Uterine smooth muscle cell (primary cell): ENCODE data around the gene CLDN3. TPM values are rescaled to one million over a fixed set of nuclear protein-coding genes. Genes with fewer than 3 reads are reported as not detected.

ENCODE experiments used
- total RNA-seq: library from RNA; depleted of rRNA; stranded (reverse); fragments of >200 nt; gene quantifications from 2 replicates; pipeline ENCODE4 v1.2.3, GENCODE V29; 2014

Gene CLDN3, protein sequence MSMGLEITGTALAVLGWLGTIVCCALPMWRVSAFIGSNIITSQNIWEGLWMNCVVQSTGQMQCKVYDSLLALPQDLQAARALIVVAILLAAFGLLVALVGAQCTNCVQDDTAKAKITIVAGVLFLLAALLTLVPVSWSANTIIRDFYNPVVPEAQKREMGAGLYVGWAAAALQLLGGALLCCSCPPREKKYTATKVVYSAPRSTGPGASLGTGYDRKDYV
- total RNA-seq: 0.12 and 0.44 TPM in 2 replicates

DNA sequence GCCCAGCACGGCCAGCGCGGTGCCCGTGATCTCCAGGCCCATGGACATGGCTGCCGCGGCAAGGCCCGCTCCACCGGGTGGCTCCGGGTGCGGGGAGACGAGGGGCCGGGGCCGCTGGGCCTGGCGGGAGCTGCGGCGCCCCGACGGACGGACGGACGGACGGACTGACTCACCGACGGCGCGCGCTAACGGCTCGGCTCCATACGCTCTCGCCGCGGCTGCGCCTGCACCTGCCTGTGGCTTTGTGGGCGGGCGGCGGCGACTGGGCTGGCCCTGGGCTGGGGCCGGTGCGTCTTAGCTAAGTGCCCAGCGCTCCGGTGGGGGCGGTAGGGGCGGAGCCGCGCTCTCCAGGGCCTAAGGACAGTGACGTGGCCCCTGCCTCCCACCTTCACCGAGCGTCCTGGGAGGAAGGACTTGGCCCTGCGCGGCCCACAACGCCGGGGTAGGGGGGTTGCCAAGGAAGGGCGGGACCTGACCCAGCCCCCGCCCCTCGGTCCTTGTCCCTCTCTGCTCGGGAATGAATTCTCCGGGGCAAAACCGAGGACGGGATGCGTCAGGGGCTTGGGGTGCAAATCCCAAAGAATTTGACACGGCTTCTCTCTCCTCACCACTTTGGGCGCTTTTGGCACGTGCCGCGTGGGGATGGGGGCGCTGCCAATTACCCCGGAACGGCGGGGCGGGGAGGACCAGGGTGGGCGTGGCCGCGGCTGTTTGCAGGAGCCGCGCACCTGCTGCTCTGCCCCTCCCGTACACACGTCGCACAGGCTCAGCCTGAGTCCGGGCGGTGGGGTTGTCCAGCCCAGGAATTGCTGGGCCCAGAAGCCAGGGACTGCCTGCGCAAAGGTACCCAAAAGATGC lies at the start of gene CLDN3:
CLDN3 (minus strand) TSS at position 269 of the 858 bp plus-strand sequence; CDS start at position 48, 221 bp downstream.

DNA sequence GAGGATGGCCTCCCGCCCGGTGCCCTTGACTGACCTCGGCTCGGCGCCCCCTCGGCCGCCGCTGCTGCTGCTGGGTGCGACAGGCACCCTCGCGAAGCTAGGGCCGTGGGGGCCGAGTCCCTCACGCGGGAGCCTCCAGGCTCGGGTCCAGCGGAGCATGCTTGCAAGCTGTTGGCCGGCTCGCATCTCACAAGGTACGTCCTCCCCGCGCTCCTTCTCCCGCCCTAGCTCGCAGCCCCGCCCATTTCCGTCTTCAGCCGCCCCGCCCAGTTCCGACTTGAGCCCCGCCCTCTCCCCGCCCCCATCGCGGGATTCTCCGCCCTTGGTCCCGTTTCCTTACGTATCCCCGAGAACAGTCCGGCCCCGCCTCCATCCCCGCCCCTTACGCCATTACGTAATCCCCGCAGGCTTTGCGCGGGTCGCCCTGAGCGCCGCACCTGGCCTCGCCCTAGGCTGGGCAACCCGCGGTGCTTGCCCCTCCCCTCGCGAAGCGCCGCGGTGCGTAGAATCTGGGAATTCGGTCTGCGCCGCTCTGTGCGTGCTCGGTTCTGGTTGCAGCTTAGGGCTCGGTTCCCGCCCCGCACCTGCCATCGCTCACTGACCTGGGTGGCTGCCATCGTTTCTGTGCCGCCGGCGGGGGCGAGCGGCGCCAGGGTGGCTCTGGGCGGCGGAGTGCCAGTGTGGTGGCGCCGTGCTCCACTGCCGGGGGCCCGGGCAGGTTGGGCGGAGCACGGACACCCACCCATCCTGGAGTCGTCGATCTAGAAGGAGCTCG lies 31.3 kb downstream of the CLDN3 start, which contains the start of gene ABHD11:
ABHD11 (minus strand) TSS at position 191 of the 775 bp plus-strand sequence; CDS start at position 159, 32 bp downstream.

Other genes with a start within 250 kb of the CLDN3 start
- gene BAZ1B, start 248.0 kb downstream of the CLDN3 start, total RNA-seq: 66.6 and 80.3 TPM in 2 replicates
- 22.7 and 26.1 TPM in 2 replicates for gene BCL7B, start 212.6 kb downstream of the CLDN3 start, total RNA-seq
- gene TBL2, start 191.7 kb downstream of the CLDN3 start, total RNA-seq: 110 and 120 TPM in 2 replicates
- not detected in 2 replicates for gene MLXIPL, start 145.7 kb downstream of the CLDN3 start, total RNA-seq
- 3.3 and 9.2 TPM in 2 replicates for gene VPS37D, start 102.4 kb downstream of the CLDN3 start, total RNA-seq
- 1.8 and 2.2 TPM in 2 replicates for gene DNAJC30, start 86.8 kb downstream of the CLDN3 start, total RNA-seq
- 47.5 and 66.5 TPM in 2 replicates for gene BUD23, start 86.7 kb downstream of the CLDN3 start, total RNA-seq
- gene STX1A, start 50.6 kb downstream of the CLDN3 start, total RNA-seq: 17.4 and 32.3 TPM in 2 replicates
- gene ABHD11, start 31.5 kb downstream of the CLDN3 start, total RNA-seq: 17.0 and 37.1 TPM in 2 replicates
- 58.2 and 84.7 TPM in 2 replicates for gene CLDN4, start 60.7 kb upstream of the CLDN3 start, total RNA-seq
- gene METTL27, start 72.2 kb upstream of the CLDN3 start, total RNA-seq: 26.5 and 51.5 TPM in 2 replicates
- gene TMEM270, start 90.9 kb upstream of the CLDN3 start, total RNA-seq: not detected in 2 replicates